ENCODE measurements around the gene ANTXR2.

- TF ChIP-seq CTCF (IDR thresholded peaks at IDR 0.05) (no peak), POLR2A (IDR thresholded peaks at IDR 0.05) (no peak)
Observed at GRCh38 chr4:80006935-80007744, 65.9 kb downstream of the ANTXR2 start.

Measured in lower leg skin (tissue), 3 donors.